GM19240 (cell line): ENCODE data around the gene CMTM5.
"Not testable (repeated sequence)": the region's sequence is repeated elsewhere in the genome, so short reads cannot be mapped to it uniquely, and the experiment has no call there.

Experiments
- DNase-seq: peaks from one replicate; pipeline ENCODE4 v3.0.0; 2011; ENCODE audit warnings: low spot score; ENCODE audit not compliant: insufficient read length

CMTM5 gene

DNA sequence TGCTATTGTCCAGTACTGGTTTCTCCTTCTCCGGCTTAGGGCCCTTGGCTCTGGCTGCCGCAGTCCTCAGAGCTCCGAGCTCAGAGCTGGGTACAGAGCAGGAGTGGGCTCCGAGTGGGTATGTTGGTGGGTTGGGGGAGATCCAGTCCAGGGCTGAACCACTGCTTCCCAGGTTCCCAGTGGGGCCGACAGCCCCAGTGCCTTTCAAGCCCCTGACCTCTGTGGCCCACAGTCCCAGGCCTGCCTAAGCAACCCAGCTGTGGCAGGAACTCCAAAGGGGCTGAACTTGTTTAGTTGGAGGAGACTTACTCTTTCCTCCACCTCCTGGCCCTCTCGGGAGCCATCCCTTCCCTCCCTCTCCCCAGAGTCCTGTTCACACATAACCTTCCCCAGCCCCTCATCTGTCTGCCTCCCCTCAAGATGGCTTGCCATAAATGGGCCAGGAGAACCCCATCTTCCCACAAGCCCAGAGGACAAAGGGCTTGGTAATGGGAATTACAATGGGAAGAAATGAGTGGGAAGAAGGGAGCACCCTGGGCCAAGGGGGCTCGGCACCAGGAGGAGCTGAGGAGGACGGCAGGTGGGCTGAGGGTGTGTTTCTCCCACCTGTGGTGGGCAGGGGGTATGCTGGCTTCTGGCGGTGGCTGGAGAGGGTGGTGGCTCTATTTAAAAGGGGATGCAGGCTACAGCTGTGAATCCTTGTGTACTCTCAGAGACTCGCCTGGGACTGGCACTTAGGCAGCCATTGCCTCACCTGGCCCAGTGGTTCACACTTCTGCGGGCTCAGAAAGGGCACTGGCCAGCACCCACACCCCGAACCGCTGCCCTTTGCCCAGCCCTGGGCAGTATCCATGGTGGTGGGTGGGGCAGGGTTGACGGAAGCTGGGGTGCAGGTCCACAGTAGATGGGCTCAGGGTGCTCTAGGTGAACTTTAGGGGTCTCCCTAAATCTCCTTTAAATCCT is 35.0 kb downstream of the CMTM5 start:
- DNase-seq = no peak

DNA sequence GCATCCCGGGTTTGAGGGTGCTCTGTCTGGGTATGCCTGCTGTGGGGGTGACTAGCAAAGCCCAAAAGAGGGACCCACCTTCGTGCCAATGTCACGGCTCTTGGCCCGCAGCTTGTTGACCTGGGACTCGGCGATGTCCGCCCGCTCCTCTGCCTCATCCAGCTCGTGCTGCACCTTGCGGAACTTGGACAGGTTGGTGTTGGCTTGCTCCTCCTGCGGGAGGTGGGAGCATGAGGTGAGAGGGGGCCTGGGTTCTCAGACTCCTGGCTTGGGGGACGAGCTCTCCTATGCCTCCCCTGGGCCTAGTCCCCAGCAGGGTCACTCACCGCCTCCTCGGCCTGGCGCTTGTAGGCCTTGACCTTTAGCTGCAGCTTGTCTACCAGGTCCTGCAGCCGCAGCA is 36.8 kb downstream of the CMTM5 start:
- DNase-seq = no peak

DNA sequence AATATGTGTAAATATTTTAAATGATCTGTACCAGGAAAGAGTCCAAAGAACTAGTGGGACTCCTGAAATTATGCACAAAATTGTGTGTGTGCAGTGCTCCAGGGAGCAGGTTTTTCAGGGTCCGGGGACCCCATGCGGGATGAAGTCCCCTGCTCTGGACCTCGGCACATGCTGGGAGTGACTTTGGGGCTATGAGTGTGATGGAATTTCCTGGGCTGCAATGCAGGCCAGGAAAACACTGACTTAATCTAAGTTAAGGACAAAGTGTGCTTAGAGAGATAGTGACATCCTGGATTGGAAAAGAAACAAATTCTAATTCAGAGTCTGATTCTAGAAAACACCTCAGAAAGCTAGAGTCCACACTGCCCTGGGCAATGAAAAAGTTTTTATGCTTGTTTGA is 37.4 kb downstream of the CMTM5 start:
- DNase-seq = no peak

DNA sequence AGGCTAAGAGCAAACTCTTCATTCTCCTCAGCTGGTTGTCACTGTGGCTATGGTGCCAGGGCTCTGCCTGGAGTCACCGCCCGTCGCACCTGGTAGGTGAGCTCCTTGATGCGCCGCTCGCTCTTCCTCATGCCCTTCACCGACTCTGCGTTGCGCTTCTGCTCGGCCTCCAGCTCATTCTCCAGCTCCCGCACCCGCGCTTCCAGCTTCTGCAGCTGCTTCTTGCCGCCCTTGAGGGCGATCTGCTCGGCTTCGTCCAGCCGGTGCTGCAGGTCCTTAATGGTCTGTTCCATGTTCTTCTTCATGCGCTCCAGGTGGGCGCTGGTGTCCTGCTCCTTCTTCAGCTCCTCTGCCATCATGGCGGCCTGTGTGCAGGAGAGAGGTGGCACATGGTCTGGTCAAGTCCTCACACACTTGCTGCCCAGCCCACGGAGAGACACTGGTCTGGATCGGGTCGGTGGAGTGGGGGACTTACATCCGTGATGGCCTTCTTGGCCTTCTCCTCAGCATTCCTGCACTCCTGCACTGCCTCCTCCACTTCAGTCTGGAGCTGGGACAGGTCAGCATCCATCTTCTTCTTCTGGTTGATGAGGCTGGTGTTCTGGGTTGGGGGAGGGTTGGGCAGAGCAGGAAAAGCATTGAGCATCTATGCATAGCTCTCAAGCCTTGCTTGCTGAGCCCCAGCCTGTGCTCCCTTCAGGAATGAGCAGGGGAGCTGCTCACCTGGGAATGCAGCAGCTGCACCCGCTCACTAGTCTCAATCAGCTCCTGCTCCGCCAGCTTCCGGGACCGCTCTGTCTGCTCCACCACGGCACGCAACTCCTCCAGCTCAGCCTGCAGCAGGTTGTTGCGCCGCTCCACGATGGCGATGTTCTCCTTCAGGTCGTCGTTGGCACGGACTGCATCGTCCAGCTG is 38.3 kb downstream of the CMTM5 start:
- no peak for DNase-seq

DNA sequence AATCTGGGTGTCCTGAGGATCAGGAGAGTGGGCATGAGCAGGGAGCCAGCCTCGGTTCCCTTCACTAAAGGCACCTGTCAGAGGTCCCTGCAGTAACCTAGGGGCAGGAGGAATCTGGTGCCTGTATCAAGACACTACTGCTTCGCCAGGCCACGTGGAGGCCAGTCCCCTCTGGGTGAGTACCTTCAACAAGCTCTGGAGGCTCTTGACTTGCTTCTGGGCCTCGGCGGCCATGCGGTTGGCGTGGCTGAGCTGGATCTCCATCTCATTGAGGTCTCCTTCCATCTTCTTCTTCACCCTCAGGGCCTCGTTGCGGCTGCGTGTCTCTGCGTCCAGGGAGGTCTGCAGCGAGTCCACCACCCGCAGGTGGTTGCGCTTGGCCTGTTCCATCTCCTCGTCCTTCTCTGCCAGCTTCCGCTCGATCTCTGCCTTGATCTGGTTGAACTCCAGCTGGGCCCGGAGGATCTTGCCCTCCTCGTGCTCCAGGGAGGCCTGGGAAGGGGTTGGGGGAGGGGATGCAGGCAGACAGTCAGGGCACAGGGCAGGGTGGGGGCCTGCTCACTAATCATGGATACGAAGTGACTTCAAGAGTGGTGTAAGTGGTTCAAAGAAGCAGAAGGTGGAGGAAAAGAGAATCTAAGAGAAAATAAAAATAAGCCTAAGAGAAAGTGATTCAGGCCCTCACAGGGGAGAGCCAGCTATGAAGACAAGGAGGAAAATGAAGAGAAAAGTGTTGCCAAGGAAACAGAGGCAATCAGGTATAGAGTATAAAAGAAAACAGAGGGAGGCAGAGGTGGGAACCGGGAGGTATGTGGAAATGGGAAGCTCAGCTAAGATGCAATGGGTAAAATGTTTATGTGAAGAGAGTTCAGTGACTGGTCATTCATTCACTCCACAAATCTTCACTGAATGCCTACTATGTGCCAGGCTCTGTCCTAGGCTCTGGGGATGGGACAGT is 39.3 kb downstream of the CMTM5 start:
- no peak for DNase-seq

DNA sequence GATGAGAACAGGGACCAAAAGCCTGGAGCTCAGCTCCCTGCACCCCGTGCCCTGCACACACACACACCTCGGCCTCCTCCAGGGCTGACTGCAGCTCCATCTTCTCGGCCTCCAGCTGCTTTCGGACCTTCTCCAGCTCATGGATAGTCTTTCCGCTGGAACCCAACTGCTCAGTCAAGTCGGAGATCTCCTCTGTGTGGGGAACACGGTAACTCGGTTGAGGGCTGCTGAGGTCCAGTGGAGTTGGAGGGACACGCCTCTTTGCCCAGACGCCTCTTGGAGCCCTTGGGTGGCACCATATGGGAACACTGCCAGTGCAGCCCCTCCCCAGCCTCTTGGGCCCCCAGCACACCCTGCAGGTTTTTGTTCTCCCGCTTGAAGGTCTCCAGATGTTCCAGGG is 40.0 kb downstream of the CMTM5 start:
- no peak for DNase-seq

DNA sequence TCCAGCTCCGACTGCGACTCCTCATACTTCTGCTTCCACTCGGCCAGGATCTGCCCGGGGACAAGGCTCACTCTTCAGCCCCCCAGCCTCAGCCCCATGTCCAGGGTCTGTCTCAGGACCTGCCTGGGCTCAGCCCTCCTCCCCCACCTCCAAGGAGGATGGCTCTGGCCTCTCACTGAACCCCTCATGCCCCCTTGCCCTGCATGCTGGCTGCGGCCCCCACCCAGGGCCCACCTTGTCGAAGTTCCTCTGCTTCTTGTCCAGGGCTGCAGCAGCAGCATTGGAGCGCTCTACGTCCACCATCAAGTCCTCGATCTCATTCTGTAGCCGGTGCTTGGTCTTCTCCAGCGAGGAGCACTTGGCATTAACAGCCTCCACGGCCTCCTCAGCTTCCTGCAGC is 40.4 kb downstream of the CMTM5 start:
- not testable (repeated sequence) for DNase-seq

DNA sequence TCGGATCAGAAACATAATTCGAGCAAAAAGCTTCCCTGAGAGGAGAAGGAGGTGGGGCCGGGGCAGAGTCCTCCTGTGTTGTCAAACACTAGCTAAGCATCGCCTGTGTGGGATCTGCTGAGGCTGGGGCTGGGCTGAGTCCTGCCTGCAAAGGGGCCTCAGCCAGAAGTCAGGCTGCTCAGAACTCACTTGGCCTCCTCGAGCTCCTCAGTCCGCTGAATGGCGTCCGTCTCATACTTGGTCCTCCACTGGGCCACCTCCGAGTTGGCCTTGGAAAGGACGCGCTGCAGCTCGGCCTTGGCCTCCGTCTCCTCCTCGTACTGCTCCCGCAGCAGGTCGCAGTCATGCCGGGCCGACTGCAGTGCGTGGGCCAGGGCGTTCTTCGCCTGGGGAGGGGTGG is 41.2 kb downstream of the CMTM5 start:
- no peak for DNase-seq

DNA sequence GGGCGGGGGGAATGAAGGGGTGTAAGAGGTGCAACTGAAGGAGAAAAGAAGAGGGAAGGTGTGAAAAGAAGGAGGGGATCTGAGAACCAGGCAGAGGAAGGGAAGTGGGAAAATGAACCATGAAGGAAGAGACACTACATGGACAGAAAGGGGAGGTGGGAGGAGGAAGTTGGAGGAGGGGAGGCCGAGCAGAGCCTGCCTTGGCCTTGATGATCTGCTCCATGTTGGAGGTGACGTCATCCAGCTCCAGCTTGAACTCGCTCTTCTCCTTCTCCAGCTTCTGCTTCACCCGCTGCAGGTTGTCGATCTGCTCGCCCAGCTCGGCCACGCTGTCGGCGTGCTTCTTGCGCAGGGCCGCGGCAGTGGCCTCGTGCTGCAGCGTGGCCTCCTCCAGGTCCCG is 42.8 kb downstream of the CMTM5 start:
- not testable (repeated sequence) for DNase-seq

DNA sequence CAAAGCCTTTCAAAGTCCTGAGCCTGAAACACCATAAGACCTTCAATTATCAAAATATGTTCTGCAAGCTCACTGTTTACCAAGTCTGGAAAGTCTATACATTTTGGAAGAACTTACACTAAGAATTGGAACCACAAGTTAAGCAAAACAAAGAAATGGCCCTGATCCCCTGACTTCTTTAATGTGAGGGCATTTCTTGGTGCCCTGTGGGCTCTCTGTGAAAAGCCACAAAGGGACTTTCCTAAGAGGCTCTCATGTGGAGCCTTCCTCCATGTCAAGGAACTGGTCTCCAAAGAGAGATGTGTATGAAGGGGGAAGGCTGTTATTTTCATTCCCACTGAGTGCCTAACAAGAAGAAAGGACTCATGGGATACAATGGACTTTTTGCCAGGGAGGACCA is 44.7 kb downstream of the CMTM5 start:
- no peak for DNase-seq

DNA sequence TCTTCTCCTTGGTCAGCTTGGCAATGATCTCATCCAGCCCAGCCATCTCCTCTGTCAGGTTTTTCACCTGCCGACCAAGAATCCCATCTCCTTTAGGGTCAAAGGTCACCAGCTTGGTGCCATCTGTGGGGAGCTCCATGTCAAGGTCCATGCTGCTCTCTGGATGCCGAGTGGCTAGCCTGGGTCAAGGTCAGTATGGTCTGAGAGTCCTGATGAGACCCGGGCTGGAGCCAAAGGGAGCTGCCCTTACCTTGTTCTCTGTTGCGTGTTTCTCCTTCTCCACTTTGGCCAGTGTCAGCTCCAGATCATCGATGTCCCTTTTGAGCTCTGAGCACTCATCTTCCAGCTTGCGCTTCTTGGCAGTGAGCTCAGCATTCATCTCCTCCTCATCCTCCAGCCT is 46.8 kb downstream of the CMTM5 start:
- no peak for DNase-seq

DNA sequence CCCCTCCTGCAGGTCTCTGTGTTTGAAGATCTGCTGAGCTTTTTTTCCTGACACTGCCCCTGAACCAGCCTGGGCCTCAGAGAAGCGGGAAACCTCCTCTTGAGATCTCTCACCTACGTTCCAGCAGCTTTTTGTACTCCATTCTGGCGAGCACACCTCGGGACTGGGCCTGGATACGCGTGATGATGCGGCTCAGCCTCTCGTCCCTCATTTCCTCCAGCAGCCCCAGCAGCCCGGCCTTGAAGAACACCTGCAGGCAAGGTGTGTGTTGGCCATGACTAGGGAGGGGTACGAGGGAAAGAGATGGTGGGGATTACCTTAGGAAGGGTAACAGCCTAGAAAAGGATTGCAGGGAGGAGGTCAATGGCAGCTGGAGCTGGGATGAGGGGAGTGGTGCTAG is 48.3 kb downstream of the CMTM5 start:
- DNase-seq = no peak

DNA sequence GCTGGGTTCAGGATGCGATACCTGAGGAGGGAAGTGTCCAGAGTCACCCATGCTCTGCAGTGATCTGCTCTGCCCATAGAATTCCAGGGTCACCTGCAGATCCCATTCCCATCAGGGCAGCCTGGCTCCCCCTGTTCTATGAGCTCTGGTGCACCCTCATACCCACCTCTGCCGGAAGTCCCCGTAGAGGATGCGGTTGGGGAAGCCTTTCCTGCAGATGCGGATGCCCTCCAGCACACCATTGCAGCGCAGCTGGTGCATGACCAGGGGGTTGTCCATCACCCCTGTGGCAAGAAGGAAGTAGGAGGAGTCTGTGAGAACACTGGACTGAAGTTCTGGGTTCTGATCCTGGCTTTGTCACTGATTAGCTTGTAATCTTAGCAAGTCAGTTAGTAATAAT is 49.0 kb downstream of the CMTM5 start:
- DNase-seq = not testable (repeated sequence)

DNA sequence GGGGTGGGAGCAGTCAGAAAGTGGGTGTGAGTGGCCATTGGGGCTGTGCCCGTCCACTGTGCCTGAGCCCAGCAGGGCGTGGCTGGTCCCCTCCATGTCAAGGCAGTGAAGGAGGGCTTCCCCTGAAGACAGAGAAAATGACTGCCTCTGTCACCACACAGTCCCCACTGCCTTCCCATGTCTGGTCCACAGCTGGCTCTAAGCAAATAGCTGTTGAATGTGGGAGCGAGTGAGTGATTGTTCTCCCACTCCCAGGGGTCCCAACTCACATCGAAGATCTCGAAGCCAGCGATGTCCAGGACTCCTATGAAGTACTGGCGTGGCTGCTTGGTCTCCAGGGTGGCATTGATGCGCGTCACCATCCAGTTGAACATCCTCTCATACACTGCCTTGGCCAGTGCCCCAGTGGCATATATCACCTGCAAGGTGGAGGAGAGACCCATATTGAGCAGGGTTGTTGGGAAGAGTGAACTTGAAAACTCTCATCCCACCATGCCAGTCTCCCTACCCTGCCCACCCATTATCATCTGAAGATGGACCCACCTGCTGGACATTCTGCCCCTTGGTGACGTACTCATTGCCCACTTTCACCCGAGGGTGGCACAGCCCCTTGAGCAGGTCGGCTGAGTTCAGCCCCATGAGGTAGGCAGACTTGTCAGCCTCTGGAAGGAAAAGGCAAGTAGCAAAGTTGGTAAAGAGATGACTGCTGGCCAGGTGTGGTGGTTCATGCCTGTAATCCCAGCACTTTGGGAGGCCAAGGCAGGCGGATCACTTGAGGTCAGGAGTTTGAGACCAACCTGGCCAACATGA is 52.0 kb downstream of the CMTM5 start:
- no peak for DNase-seq
